HG02571 (cell line): ENCODE results near the gene GPR12.

Source experiments
- ATAC-seq: cut with Tn5 transposase; IDR thresholded peaks from one replicate; pipeline ENCODE4 v1.9.1; 2021; ENCODE audit warnings: mild to moderate bottlenecking, moderate library complexity; ENCODE audit not compliant: unreplicated experiment

Gene GPR12, protein sequence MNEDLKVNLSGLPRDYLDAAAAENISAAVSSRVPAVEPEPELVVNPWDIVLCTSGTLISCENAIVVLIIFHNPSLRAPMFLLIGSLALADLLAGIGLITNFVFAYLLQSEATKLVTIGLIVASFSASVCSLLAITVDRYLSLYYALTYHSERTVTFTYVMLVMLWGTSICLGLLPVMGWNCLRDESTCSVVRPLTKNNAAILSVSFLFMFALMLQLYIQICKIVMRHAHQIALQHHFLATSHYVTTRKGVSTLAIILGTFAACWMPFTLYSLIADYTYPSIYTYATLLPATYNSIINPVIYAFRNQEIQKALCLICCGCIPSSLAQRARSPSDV

DNA sequence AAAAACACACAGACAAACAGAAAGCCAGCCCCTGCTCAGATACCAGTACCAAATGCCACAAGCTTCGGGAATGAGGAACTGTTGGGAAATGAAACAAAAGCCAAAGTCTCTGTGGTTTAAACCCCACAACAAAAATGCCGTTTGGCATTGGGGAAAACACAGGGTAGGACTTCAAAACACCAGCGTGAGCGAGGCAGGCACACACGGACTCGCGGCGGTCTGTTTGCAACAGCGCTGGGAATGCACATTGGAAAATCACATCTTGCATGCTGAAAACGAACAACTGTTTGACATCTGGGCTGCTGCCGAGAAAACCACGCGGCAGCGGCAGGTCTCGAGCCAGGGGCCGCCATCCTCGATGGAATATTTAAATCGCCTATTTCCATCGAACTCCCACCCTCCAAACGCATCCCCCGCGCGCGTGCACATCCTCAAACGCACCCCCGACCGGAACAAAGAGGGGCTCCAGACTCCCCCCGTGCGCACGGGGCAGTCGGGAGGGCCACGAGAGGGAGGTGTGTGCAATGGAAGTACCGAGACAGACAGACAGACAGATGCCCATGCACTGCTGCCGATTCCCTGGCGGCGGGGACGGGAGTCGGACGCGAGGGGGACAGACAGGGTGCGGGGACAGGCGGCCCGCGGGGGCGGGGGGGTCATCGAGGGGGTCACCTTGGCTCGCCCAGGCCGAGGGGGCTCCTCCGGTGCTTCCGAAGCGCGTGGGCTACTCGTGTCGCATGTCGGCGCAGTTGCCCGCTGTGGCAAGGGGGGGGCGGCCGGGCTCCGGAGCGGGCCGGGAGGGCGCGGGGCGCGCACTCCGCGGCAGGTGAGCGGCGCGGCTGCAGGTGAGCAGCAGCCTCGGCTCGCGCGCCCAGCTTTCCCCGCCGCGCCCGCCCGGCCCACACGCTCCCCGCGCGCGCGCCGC, at the start of gene GPR12:
Gene GPR12, minus strand, starts transcription at position 880 of the 925 bp plus-strand sequence. CDS start 959 bp downstream, outside the sequence.
- no peak for ATAC-seq

DNA sequence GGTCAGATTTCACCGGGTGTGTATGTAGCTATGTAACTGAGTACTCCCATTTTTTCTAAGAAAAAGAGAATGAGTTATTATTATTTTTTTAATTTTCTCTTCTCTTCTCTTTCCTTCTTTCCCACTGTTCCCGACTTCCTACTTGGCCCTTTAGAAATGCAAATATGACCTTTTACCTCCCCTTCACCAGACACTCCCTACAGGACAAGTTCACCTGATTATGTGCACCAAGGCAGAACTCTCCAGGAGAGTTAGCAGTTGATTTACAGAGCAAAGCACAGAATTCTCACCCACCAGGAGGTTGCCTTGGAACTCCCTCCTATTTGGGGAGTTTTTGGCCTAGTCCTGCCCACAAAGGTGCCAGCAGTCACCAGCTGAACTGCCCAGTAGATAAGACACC, 49.5 kb upstream of the GPR12 start:
- no peak for ATAC-seq

- ATAC-seq, result no peak
Observed at GRCh38 chr13:26806891-26807290, 46.3 kb upstream of the GPR12 start.

- no peak for ATAC-seq
Observed at GRCh38 chr13:26787961-26788360, 27.4 kb upstream of the GPR12 start.

DNA sequence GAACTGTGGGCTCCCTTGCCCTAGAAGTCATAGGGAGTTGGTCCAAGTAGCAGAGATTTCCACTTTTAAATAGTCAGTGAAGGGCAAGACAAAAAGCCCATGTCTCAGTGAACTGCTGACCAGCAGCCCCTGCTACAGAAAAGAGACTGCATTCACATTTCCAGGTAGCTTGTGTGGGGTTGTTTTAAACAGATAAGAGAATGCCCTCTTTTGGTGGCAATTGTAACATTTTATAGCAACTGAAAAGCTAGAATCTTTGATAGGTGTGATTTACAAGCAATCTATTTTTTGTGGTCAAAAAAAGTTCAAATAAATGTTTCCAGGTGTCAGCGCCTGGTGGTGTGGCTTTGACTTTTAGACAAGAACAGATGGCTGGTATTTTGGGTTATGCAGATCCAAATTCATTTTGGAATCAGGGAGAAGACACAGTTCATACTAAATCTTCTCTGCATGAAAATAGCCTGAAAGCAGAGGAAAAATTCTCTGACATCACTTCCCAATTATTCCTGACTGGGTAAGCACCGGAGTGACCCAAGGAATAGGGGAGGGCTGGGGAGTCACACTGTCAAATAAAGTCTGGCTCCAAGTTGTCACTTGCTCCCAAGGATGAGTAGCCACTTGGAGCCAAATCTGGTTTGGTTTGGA, 26.2 kb upstream of the GPR12 start:
- no peak for ATAC-seq

DNA sequence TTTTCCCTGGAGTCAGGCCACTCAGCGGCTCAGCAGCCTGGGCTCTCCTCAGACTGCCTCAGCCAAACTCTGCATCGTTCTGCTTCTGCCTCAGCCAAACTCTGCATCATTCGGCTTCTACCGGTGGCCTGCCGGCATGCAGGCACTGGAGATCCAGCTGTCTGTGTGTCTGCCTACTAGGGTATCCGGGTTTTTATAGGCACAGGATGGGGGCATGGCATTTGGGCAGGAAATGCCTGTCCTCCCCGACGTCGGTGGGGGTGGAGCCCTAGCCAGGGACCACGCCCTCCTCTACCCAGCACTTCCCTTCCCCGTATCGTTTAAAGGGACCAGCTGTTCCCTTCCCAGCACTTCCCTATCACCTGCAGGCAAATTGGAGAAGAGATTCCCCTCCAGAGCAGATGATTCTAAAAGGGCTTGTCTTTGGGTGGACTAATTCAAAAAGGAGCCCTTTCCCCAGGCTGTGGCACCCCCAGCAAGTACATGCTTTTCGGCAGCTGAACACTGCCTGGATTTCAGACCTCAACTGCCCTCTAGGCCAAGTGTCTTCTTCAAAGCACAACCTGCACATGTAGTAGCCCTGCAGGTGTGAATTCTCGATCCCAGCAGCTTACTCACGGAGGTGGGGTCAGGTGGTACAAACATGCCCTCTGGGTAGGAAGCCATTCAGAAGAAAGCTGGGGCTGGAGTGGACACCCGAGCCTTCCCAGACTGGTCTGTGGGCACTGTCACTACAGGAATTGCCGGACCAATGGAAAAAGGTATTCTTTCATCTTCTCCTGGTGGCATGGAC, 25.4 kb upstream of the GPR12 start:
- no peak for ATAC-seq

GRCh38 chr13:26784704-26785639, 24.4 kb upstream of the GPR12 start:
- no peak for ATAC-seq

DNA sequence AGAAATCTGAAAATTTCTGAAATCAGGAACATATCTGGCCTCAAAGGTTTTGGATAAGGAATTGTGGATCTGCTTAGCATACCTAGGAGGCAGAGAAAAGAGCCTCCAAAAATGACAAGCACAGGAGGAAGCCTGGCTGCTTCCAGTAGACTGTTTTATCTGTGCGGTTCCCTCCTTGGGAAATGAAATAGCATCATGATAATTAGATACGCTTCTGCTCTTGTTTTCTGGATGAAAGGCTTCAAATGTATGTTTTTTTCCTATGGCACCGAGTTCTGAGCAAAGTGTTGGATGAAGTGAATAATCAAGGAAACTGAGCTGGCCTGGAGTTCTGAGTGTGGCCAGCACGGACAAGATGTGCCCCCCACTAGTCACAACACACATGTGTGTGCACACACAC, 19.8 kb upstream of the GPR12 start:
- no peak for ATAC-seq

DNA sequence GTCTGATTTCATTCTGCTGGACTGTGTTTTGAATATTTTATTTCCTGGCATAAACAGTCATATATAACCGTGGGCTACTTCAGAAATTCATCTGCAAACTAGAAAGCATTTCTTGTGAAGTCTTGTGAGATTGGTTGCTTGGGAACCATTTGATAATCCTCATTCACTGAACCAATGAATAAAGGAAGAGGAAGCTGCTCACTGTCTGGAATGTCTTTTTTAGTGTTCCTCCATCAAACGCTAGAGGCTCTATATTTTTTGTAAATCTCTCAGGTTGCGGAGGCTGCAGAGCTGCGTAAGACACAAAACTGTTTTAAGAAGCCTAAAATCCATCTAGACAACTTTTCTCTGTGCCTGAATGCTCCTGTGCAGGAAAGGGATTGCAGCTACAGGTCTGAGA, 18.7 kb upstream of the GPR12 start:
- no peak for ATAC-seq

DNA sequence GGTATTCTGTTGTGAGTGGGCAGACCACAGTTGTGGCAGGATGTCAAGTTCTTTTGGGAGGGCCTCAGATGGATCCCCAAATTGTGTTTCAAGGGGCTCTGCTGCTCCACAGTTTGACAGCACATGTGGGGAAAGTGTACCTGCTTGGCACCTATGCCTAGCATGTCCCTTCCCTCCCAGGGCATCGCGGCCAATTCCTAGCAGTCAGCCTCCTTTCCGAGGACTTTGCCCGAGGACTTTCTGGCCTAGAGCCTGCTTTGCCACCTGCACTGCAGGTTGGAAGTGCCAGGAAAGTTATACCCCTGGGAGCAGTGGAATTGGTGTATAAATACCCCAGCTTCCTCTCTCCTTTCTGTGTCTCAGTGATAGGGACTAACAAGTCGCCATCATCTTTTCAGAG, 11.9 kb upstream of the GPR12 start:
- ATAC-seq, result no peak

GRCh38 chr13:26771796-26772195, 11.2 kb upstream of the GPR12 start:
- no peak for ATAC-seq

GRCh38 chr13:26762745-26763345, 2.3 kb upstream of the GPR12 start:
- no peak for ATAC-seq

DNA sequence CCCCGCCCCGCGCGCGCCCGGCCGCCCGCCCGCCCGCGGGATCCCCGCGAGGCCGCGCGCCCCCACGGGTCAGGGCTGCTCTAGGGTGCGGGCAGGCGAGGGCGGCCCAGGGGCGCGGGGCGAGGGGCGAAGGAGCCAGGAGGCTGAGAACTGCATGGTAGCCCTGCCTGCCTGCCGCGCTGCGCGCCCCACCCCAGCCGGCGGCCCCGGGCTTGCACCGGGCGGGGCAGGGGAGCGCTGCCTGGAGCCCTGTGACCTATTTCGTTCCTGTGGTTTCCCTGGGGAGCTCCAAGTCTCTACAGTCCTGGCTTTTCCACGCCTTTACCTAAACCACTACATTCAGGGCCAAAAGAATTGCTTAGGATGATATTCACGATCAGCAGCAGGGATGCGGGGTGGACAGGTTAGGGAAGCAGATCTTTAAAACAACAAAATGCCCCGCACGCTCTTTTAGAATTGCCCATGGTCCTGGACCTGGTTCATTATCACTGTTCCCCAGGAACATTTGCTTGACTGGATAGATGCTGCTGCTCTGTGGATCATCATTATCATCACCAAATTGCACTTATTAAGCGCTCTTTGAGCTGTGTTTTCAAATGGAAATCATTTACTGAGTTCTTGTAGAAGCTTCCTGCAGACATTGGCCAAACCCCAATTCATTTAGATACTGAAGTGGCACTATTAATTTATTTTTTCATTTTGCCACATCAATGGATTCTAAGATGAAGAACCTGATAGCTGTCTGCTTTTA, 421 bp upstream of the GPR12 start:
- ATAC-seq, result no peak

DNA sequence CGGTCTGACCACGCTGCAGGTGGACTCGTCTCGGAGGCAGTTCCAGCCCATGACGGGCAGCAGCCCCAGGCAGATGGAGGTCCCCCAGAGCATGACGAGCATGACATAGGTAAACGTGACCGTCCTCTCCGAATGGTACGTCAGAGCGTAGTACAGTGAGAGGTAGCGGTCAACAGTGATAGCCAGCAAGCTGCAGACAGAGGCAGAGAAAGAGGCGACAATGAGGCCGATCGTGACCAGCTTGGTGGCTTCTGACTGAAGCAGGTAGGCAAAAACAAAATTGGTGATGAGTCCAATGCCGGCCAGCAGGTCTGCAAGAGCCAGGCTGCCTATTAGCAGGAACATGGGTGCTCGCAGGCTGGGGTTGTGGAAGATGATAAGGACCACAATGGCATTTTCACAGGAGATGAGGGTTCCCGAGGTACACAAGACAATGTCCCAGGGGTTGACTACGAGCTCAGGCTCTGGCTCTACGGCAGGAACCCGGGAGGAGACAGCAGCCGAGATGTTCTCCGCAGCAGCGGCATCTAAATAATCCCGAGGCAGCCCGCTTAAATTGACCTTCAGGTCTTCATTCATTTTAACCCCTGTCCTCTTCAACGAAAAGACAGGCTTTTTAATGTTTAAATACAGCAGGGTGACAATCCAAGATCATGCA, 1.2 kb downstream of the GPR12 start:
- no peak for ATAC-seq

DNA sequence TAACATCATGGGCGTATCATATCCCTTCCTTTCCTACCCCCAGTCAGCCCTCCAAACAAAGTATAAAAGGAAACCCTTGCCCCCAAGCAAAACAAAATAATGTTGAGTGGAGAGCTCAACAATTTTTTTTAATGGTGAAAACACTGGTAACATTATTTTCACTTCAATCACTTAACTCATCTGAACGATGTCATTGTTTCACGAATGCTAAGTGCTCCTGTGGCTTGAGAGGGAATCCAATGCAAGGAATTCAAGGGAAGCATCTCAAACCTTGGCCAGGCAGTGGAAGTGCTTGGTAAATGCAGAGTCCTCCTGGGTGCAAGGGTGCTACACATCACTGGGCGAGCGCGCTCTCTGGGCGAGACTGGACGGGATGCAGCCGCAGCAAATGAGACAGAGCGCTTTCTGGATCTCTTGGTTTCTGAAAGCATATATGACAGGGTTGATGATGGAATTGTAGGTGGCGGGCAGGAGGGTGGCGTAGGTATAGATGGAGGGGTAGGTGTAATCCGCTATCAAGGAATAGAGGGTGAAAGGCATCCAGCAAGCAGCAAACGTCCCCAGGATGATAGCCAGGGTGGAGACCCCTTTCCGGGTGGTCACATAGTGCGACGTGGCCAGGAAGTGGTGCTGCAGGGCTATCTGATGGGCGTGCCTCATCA, 2.0 kb downstream of the GPR12 start:
- ATAC-seq, result no peak

DNA sequence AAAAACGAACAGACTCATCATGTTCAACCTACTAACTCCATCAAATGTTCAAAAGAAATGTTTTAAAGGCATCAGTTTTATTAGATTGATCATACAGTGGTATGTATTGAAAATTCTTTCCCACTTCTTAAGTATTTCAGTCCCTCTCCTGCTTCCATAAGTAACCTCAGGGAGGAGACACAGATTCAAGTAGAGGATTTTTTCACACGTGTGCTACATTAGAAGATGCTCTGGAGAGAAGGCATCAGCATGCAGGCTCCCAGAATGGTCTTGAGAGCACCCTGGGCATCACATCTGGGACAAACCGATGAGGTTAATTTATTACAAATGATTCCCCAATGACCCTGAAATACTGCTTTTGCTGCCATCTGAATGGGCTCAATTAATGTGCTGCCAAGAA, 3.6 kb downstream of the GPR12 start:
- ATAC-seq, result no peak

- ATAC-seq, result no peak
Observed at GRCh38 chr13:26752671-26753070, 7.9 kb downstream of the GPR12 start.

GRCh38 chr13:26749905-26750304, 10.7 kb downstream of the GPR12 start:
- no peak for ATAC-seq
